HUES64 (cell line): ENCODE measurements around the gene CHL1.

Experiments used
- H3K27ac ChIP-seq: 2 replicates; pipeline ENCODE4 v1.7.0; 2013; ENCODE audit warnings: low read depth, low read length, inconsistent platforms
- H3K27me3 ChIP-seq: 2 replicates; pipeline ENCODE4 v1.6.1; 2013; ENCODE audit warnings: mild to moderate bottlenecking, low read length; ENCODE audit not compliant: insufficient read depth
- H3K36me3 ChIP-seq: 2 replicates; pipeline ENCODE4 v1.6.1; 2013; ENCODE audit warnings: mild to moderate bottlenecking, low read length; ENCODE audit not compliant: insufficient read depth
- H3K4me1 ChIP-seq: 2 replicates; pipeline ENCODE4 v1.6.1; 2013; ENCODE audit warnings: mild to moderate bottlenecking, low read length, moderate library complexity; ENCODE audit not compliant: insufficient read depth
- H3K4me3 ChIP-seq: 2 replicates; pipeline ENCODE4 v1.5.1; 2013; ENCODE audit warnings: mild to moderate bottlenecking, low read length, moderate library complexity
- H3K9ac ChIP-seq: 2 replicates; pipeline ENCODE4 v1.6.1; 2013; ENCODE audit warnings: mild to moderate bottlenecking, low read depth, low read length
- H3K9me3 ChIP-seq: 2 replicates; pipeline ENCODE4 v1.6.1; 2013; ENCODE audit warnings: low read depth, low read length; ENCODE audit not compliant: insufficient read depth
- WGBS: fragments of 150-250, 120-280 bp; methylation state at CpG from one replicate; pipeline ENCODE4 v1.1.7; 2013; ENCODE audit warnings: missing lambda C conversion rate; 5-methylcytosine and 5-hydroxymethylcytosine counted together

The CHL1 gene

DNA sequence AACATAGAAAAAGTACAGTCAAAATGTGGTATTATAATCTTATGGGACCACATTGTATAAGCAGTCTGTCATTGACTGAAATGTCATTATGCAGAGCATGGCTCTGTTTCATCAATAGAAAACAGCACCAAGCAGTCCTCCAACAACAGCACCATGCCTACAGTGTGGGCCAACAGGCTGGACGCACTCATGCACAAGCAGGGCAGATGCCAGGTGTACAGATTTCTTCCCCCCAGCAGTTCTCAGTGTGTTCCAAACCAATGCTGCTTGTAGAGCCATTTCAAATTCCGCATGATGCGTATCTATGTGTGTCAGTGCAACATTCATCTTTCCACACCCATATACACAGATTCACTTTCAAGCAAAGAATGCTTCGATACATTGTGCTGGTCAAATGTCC, 253.1 kb downstream of the CHL1 start:
- Histone ChIP-seq H3K4me1 (no peaks in the 10 kb centered on the region; the same call in 1 of the 2 replicates), H3K4me3 (no peak overlapping the region), H3K9ac (no peak overlapping the region), H3K9me3 (peaks cover 37% of the 10 kb centered on the region), H3K36me3 (no peaks in the 10 kb centered on the region), H3K27me3 (no peaks in the 10 kb centered on the region), H3K27ac (no peak overlapping the region)
- WGBS, result 90% methylated on average over 4 of the region's 4 CpGs

DNA sequence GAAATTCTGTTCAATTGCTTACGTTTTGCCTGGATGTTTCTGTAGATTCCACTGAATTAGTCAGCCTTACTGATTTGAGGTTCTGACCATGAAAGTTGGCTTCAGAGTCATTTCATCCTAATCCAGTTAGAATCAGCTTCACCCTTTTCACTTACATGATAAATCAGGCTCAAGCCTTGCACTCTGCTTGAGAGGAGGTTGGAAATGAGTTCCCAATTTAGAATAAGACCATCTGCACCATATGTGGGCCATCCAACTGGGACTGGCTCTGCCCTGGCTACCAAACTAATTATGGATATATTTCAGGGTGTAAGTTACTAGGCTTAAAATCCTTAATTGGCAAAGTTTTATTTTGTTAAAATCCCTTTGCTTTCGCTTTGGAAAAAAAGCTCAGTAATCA, 255.7 kb downstream of the CHL1 start:
- H3K9me3 ChIP-seq, result peaks cover 38% of the 10 kb centered on the region
- H3K36me3 ChIP-seq, result no peaks in the 10 kb centered on the region
- H3K27ac ChIP-seq, result no peak overlapping the region
- H3K27me3 ChIP-seq, result no peaks in the 10 kb centered on the region
- H3K9ac ChIP-seq, result no peak overlapping the region
- no peak overlapping the region for H3K4me3 ChIP-seq
- H3K4me1 ChIP-seq, result no peaks in the 10 kb centered on the region; the same call in 1 of the 2 replicates
- 81% methylated on average over 2 of the region's 2 CpGs for WGBS

DNA sequence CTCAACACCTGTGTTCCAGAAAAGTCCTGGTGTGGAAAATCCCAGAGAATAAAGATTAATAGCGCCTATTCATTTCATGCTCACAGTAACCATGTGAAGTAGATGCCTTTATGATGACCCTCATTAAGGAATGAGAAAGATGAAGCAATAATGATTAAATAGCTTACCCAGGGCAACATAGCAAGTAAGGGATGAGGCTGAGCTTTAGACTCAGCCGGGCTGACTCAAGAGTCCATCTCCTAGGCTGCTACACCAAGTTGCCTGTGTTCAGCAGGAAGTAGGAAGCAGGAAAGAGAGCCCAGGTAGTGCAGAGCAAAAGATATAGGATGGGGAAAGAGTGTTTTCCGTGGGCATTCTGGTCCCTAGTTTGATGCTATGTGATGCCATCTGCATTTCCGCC, 256.5 kb downstream of the CHL1 start:
- Histone ChIP-seq H3K9ac (no peak overlapping the region), H3K4me3 (no peak overlapping the region), H3K27me3 (no peaks in the 10 kb centered on the region), H3K4me1 (no peaks in the 10 kb centered on the region; the same call in 1 of the 2 replicates), H3K9me3 (peaks cover 32% of the 10 kb centered on the region), H3K27ac (no peak overlapping the region), H3K36me3 (no peaks in the 10 kb centered on the region)
- 84% methylated on average over 4 of the region's 4 CpGs for WGBS

DNA sequence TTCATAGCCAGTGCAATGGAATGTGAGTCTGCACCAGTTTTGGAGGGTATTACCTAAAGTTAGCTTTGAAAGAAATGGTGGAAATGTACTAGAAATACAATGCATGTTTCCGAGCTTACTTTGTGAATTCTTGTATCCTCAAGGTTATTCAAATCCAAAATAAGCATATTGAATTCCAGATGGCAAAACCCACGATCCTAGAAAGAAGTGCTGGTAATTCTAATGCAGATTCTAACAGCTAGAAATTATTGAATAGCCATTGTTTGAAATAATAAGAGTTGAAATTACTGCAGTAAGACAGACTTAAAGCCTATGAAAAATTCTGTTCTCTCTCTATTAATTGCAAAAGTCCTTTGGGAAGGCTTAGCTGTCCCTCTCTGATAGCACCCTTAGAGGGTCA, 258.4 kb downstream of the CHL1 start:
- H3K9ac ChIP-seq, result no peak overlapping the region

DNA sequence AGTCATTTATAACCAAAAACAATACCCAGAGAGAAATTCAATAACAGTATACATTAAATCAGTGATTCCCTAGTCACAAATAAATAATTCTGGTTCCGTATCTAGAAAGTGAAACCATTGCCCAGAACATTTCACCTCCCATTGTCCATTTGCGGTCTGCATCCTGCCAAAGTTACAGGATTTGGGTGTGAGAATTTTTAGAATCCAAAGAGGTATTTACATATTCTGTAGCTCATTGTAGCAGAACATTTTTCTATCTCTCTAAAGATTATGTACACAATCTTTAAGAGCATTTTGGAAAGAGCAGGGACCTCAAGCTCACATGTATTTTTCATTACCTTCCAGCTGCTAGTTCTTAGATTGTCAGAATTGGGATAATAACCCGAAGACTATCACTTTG, 261.6 kb downstream of the CHL1 start:
- Histone ChIP-seq H3K4me1 (no peaks in the 10 kb centered on the region; the same call in 1 of the 2 replicates), H3K27ac (no peak overlapping the region), H3K4me3 (no peak overlapping the region), H3K9ac (no peak overlapping the region), H3K36me3 (no peaks in the 10 kb centered on the region), H3K27me3 (no peaks in the 10 kb centered on the region), H3K9me3 (peaks cover 54% of the 10 kb centered on the region)
- 70% methylated on average over 2 of the region's 3 CpGs for WGBS

More for the DNA sequence above, 258.4 kb downstream of the CHL1 start:
- Histone ChIP-seq H3K27ac (no peak overlapping the region), H3K9me3 (peaks cover 39% of the 10 kb centered on the region), H3K27me3 (no peaks in the 10 kb centered on the region), H3K4me1 (no peaks in the 10 kb centered on the region; the same call in 1 of the 2 replicates), H3K4me3 (no peak overlapping the region), H3K36me3 (no peaks in the 10 kb centered on the region)
- WGBS, result 33% methylated on average over 1 of the region's 2 CpGs

DNA sequence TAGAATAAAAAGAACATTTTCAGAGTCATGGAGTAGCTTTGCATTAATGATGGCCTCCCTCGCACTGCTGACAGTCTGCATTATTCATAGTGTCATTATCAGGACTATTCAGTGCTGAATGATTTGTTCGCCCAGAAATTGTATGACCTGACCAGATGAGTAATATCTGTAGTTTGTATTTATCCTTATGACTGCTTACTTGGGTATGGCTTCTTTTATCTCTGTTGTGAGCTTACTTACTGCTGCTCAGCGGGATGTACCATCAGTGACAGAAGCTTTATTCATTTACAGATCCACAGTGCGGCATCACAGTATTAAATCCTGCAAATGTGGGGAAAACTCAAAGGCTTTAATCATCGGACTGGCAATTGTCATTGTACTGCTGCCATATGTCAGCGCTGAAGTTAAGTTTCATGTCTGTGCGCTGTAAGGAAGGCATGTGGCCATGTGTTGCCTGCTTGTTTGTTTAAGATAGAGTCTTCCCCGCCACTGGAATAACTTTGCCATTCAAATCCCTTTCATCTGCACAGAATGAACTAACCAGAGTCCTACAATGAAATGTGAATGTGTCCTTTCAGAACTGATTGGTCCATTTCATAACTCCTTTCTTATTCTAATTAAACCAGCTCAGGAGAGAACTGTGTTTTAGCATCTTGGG, 262.2 kb downstream of the CHL1 start:
- Histone ChIP-seq H3K9me3 (peaks cover 53% of the 10 kb centered on the region), H3K36me3 (no peaks in the 10 kb centered on the region), H3K27me3 (no peaks in the 10 kb centered on the region), H3K27ac (no peak overlapping the region), H3K4me1 (no peaks in the 10 kb centered on the region; the same call in 1 of the 2 replicates), H3K9ac (no peak overlapping the region), H3K4me3 (no peak overlapping the region)
- WGBS, result 79% methylated on average over 8 of the region's 8 CpGs
